HG03025 (cell line): Measurements from ENCODE around the gene MYO3A.

ENCODE experiments used
- ATAC-seq: cut with Tn5 transposase; IDR thresholded peaks from one replicate; pipeline ENCODE4 v1.9.1; 2021; ENCODE audit warnings: mild to moderate bottlenecking, moderate library complexity; ENCODE audit not compliant: unreplicated experiment, low FRiP score

MYO3A gene

GRCh38 chr10:26243351-26243720, 309.3 kb downstream of the MYO3A start:
- no peak for ATAC-seq

- ATAC-seq: no peak
These were observed 315.7 kb downstream of the MYO3A start for GRCh38 chr10:26249681-26250080.

- ATAC-seq: no peak
These were observed 317.9 kb downstream of the MYO3A start for GRCh38 chr10:26251925-26252324.

GRCh38 chr10:26254616-26255015, 320.6 kb downstream of the MYO3A start:
- no peak for ATAC-seq

GRCh38 chr10:26259341-26259740, 325.3 kb downstream of the MYO3A start:
- no peak for ATAC-seq
